Ovary (tissue), 3 donors: Measurements from ENCODE around the gene ADGRB3.

Experiments used
- CTCF ChIP-seq, 3 donors: fragments of 450-650 bp in 2 of 3; fragments of 200-600 bp in 1 of 3; IDR thresholded peaks; one replicate each; pipeline versions ENCODE4 v1.5.1 to v1.8.0; 2016 to 2022; ENCODE audit warnings: antibody characterized with exemption in 3 of 3, mild to moderate bottlenecking in 1 of 3
- EP300 ChIP-seq: sonication (generic); formaldehyde crosslinking; IDR thresholded peaks from one replicate; pipeline ENCODE4 v1.6.1; 2017; ENCODE audit warnings: antibody characterized with exemption
- POLR2A ChIP-seq: fragments of 450-650 bp; IDR thresholded peaks from one replicate; pipeline ENCODE4 v1.6.1; 2017; ENCODE audit warnings: antibody characterized with exemption, mild to moderate bottlenecking, moderate library complexity
- donor health status: DM: no; HTN: no; CAD: no.

GRCh38 chr6:68756454-68757375 lies 121.6 kb downstream of the ADGRB3 start:
- TF ChIP-seq CTCF (IDR thresholded peaks at IDR 0.05) (no peak), POLR2A (no peak), EP300 (no peak)
